Activated CD8-positive, alpha-beta memory T cell treated with anti-CD3 and anti-CD28 coated beads for 36 hours (primary cell): ENCODE data around the gene HYPK. TPM values are rescaled to one million over a fixed set of nuclear protein-coding genes. Genes with fewer than 3 reads are reported as not detected.

Experiments
- CTCF ChIA-PET: fragments of 350-600 bp; sonication (Branson Sonifier 250); formaldehyde crosslinking; loops from one replicate; lab custom pipeline; 2021; ENCODE audit warnings: antibody characterized with exemption; lab: Charles Lee
- POLR2A ChIA-PET: fragments of 350-600 bp; sonication (Branson Sonifier 250); formaldehyde crosslinking; loops from one replicate; lab custom pipeline; 2021; ENCODE audit warnings: antibody characterized with exemption; lab: Charles Lee
- total RNA-seq, 2 experiments: library from RNA; stranded (reverse); gene quantifications; one replicate each; pipeline ENCODE4 v1.2.3, GENCODE V29; 2021

The HYPK gene
- total RNA-seq: 10 to 100 TPM; 19.3 to 21.8 TPM

- POLR2A ChIA-PET: interaction anchor here (0.9 to 1.6 kb wide), 4 partner anchors 9 to 24 kb away, joined by 4 to 12 read pairs (median 6); partner anchors contain the start of genes MFAP1 and SERF2
- CTCF ChIA-PET: interaction anchor here (0.9 to 1.0 kb wide), 2 partner anchors 9 to 11 kb away, joined by 3 read pairs; partner anchors contain the start of gene SERF2
Observed at GRCh38 chr15:43800286-43801141, at the start of gene HYPK. TSS of gene HYPK (plus strand) at chr15:43800599. CDS start at chr15:43800623, 24 bp downstream.

- ChIA-PET CTCF (no interaction called here), POLR2A (no interaction called here)
Observed at GRCh38 chr15:43751885-43752284, 48.5 kb upstream of the HYPK start.

DNA sequence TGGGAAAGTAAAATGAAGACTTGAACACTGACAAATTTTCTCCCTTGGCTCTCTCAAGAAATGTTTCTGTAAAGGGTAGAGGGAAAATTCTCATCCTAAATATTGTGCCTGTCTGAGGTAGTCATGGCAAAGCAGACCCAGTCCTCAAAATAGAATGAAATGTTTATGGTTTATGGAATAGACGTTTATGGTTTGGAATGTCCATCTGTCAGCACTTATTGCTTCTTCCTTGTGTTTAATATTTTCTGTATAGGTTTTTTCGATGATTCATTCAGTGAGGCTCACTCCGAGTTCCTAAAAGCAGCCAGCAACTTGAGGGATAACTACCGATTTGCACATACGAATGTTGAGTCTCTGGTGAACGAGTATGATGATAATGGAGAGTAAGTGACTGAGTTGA is 37.6 kb upstream of the HYPK start:
- CTCF ChIA-PET: no interaction called here
- POLR2A ChIA-PET: no interaction called here

GRCh38 chr15:43763819-43764446 is 36.5 kb upstream of the HYPK start:
- POLR2A ChIA-PET: no interaction called here
- CTCF ChIA-PET: no interaction called here

GRCh38 chr15:43769584-43770228 is 30.7 kb upstream of the HYPK start:
- CTCF ChIA-PET: interaction anchor here (0.5 to 1.3 kb wide), 6 partner anchors 12 to 99 kb away, joined by 3 to 8 read pairs (median 3); no protein-coding TSS in a partner anchor

GRCh38 chr15:43771816-43772215 is 28.6 kb upstream of the HYPK start:
- ChIA-PET POLR2A (no interaction called here), CTCF (no interaction called here)

More at GRCh38 chr15:43769584-43770228, 30.7 kb upstream of the HYPK start:
- POLR2A ChIA-PET: interaction anchor here (0.6 kb wide), 1 partner anchor 46 kb away, joined by 4 read pairs; no protein-coding TSS in a partner anchor

DNA sequence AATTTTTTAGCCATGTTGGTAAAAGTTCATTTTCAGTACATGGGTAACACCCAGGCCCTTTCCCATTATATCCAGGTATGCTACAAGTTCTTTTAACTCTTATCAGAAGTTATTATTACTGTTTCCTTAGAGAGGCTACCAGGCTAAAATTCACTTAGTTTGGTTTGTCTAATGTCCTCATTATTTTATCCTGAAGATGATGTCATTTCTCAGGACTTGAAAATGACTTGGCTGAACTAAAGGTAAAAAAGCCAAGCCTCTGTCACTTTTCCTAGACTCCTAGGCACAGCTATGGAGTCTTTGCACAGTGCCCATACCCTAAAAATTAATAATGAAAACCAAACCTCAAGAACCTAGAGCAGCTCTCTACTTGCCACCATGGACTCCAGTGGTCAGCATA is 27.8 kb upstream of the HYPK start:
- CTCF ChIA-PET: no interaction called here
- POLR2A ChIA-PET: no interaction called here

DNA sequence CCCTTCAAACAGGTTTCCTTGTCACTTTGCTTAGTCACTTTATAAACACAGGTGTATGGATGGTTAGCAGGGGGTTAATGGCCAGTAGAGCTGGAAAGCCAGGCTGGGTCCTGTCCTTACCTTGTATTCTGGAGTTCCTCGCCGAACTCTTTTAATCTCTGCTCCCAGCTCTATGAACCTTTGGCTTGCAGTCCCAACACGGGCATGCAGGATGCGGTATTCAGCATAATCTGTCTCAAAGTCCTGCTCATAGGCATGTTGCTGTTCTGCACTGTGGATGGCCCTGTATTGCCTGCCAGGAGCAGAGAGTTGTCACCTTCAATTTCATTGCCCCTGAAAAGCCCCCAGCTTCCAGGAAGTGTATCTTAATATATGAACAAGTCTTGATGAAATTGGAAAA is 26.3 kb upstream of the HYPK start:
- ChIA-PET POLR2A (no interaction called here), CTCF (no interaction called here)

GRCh38 chr15:43775411-43775965 is 24.9 kb upstream of the HYPK start:
- CTCF ChIA-PET: interaction anchor here (0.6 to 2.8 kb wide), 3 partner anchors 13 to 74 kb away, joined by 3 to 11 read pairs (median 4); no protein-coding TSS in a partner anchor
- POLR2A ChIA-PET: interaction anchor here (0.6 kb wide), 2 partner anchors 8 to 55 kb away, joined by 4 read pairs; no protein-coding TSS in a partner anchor

- ChIA-PET POLR2A (interaction anchor here (0.5 to 1.2 kb wide), 9 partner anchors 15 to 54 kb away, joined by 3 to 5 read pairs (median 4); partner anchors contain the start of genes HYPK, PDIA3 and SERINC4), CTCF (interaction anchor here (0.5 to 2.8 kb wide), 6 partner anchors 13 to 75 kb away, joined by 3 to 11 read pairs (median 4); partner anchors contain the start of gene MFAP1)
Observed at GRCh38 chr15:43776101-43776717, 24.2 kb upstream of the HYPK start.

- ChIA-PET POLR2A (interaction anchor here (0.5 to 1.2 kb wide), 9 partner anchors 15 to 54 kb away, joined by 3 to 5 read pairs (median 4); partner anchors contain the start of genes HYPK, PDIA3 and SERINC4), CTCF (interaction anchor here (0.5 to 2.8 kb wide), 7 partner anchors 9 to 50 kb away, joined by 3 to 11 read pairs (median 3); partner anchors contain the start of gene MFAP1)
Observed at GRCh38 chr15:43776718-43777266, 23.6 kb upstream of the HYPK start, which contains the start of gene ELL3. TSS of gene ELL3 (minus strand) at chr15:43776966. CDS start at chr15:43776901, 65 bp downstream.

DNA sequence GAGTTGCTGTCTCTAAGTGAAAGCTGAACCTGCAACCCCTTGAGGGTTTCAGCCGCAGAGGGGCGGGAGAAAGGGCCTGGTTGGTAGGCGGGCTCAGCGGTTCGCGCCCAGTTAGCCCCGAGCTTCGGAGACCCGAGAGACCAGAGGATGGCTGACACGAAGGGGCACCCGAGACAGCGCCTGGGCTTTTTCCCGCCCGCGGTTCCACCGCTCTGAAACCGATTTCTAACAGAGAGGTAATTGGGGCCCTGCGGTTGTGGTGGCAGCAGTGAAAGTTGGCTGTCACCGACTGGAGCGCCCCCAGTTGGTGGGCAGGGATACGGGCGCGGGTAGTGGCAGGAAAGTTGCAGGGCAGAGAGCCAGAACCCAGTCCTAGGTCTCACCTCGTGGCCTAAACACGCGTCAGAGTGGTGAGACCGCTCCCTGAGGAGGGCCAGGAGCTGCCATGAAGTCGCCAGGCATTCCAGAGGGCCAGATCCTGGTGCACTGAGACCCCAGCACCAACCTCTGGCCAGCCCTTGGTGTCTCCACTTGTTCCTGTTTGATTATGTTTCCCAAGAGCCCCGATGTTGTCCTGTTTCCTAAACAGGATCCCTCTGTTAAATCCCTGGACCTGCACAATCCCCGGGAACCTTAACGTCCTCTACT is 23.0 kb upstream of the HYPK start:
- ChIA-PET CTCF (interaction anchor here (0.7 to 2.8 kb wide), 6 partner anchors 8 to 50 kb away, joined by 3 to 11 read pairs (median 4); partner anchors contain the start of gene MFAP1), POLR2A (interaction anchor here (0.6 to 1.2 kb wide), 5 partner anchors 14 to 53 kb away, joined by 3 to 5 read pairs (median 4); partner anchors contain the start of gene PDIA3)

DNA sequence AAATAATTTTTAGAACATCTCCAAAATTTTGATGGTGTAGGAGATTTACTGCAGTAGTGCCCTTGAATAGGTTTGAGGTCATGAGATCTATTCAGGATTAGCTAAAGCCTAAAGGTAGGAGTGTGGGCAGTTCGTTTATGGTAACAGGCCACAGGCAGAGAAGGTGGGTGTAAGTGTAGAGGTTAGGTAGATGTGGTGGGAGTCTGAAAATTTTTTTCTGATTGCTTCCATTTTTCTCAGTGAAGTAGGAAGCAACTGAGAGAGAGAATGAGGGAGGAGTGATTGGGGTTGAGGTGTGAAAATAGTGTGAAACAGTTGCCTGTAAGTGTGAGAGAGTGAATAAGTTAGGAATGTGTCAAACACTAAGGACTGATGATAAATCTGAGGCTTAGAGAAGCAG is 21.4 kb upstream of the HYPK start:
- ChIA-PET CTCF (interaction anchor here (0.6 kb wide), 1 partner anchor 10 kb away, joined by 4 read pairs; no protein-coding TSS in a partner anchor), POLR2A (interaction anchor here (0.6 to 0.7 kb wide), 2 partner anchors 10 to 19 kb away, joined by 5 to 18 read pairs; no protein-coding TSS in a partner anchor)

DNA sequence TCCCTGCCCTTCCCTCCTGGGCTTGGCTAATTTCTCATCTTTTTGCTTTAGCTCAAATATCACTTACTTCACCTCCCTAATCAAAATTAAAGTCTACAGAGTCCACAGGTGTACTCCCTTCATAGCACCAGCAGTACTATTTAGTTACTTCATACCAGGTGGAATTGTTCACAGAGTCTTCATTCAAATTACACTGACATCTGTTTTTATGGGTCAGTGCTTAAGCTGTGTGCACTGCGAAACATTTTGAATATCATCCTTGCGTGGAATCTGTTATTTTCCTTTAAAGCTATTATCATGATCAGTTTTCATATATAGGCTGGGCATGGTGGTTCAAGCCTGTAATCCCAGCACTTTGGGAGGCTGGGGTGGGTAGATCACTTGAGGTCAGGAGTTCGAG is 11.0 kb upstream of the HYPK start:
- ChIA-PET CTCF (interaction anchor here (0.6 to 2.6 kb wide), 3 partner anchors 11 to 19 kb away, joined by 4 to 11 read pairs (median 8); partner anchors contain the start of gene ELL3), POLR2A (interaction anchor here (0.6 kb wide), 1 partner anchor 41 kb away, joined by 6 read pairs; no protein-coding TSS in a partner anchor)

GRCh38 chr15:43791993-43792760 is 8.2 kb upstream of the HYPK start, which contains the start of gene SERF2:
TSS of gene SERF2 (plus strand) at chr15:43792320. CDS start at chr15:43792377, 57 bp downstream.
- CTCF ChIA-PET: interaction anchor here (1.0 to 1.1 kb wide), 2 partner anchors 8 to 18 kb away, joined by 3 read pairs; partner anchors contain the start of genes HYPK and SERINC4

More at GRCh38 chr15:43791993-43792760, 8.2 kb upstream of the HYPK start, which contains the start of gene SERF2:
- POLR2A ChIA-PET: interaction anchor here (0.6 to 1.3 kb wide), 7 partner anchors 8 to 42 kb away, joined by 3 to 7 read pairs (median 4); partner anchors contain the start of genes ELL3, HYPK, MFAP1 and SERINC4
